Posterior cingulate gyrus (tissue), 11 donors: ENCODE data around the gene KCNG2.
"Not testable (repeated sequence)": the region's sequence is repeated elsewhere in the genome, so short reads cannot be mapped to it uniquely, and the experiment has no call there.

Experiments
- DNase-seq, 10 donors: peaks; one replicate each; pipeline versions ENCODE4 v3.0.0 to v3.0.0-alpha.2; 2020 to 2021; ENCODE audit warnings: mixed read lengths in 3 of 10
- intact Hi-C: fragments of 100-400 bp; cut with DNase I; formaldehyde crosslinking; loops from one replicate; pipeline ENCODE4 v1.15.1; 2023

KCNG2 gene

GRCh38 chr18:79877163-79878091 lies 79.7 kb downstream of the KCNG2 start:
- intact Hi-C loops, result no loop called here
- peak in 3 of 10 donors; percentile 79 to 87 (median 84) for DNase-seq

- intact Hi-C loops, result not testable (repeated sequence)
- DNase-seq, result peak in 2 of 10 donors; percentile 25 to 30
These were observed 80.5 kb downstream of the KCNG2 start for GRCh38 chr18:79878246-79878645.

GRCh38 chr18:79878741-79879378 lies 81.1 kb downstream of the KCNG2 start:
- intact Hi-C loops, result no loop called here
- peak in 3 of 10 donors; percentile 5 to 61 (median 41) for DNase-seq

DNA sequence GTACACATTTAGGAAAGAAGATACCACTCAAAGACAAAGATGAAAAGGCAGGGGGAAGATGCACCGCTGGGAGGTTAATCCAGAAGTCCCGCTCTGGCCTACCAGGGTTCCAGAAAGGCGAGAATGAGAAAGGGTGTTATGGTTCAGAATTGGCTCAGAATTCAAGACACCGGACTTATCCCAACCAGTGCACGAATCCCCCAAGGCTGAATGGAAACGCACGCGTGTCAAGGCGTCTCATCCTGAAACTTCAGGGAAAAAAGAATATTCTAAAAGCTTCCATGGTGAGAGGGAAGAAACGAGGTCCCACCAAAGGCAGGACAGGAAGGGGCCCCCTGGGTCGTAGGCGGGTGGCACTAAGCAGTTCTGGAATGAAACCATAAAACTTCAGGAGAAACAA lies 81.8 kb downstream of the KCNG2 start:
- peak in 1 of 10 donors; percentile 20 for DNase-seq
- intact Hi-C loops, result no loop called here

DNA sequence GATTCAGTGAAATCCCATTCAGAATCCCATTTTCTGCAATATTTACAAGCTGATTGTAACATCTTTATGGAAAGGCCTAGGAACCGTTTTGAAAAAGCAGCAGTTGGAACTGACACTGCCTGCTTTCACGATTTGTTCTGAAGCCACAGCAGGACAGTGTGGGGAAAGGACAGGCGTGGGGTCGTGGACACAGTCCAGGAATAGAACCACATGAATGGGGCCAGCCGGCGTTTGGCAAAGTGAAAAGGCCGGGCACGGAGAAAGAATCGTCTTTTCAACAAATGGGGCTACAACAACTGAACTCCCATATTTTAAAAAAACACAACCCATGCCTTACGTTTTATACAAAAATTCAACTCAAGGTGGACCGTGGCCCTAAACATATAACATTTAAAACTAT lies 84.0 kb downstream of the KCNG2 start:
- intact Hi-C loops, result no loop called here
- peak in 4 of 10 donors; percentile 47 to 84 (median 79) for DNase-seq

DNA sequence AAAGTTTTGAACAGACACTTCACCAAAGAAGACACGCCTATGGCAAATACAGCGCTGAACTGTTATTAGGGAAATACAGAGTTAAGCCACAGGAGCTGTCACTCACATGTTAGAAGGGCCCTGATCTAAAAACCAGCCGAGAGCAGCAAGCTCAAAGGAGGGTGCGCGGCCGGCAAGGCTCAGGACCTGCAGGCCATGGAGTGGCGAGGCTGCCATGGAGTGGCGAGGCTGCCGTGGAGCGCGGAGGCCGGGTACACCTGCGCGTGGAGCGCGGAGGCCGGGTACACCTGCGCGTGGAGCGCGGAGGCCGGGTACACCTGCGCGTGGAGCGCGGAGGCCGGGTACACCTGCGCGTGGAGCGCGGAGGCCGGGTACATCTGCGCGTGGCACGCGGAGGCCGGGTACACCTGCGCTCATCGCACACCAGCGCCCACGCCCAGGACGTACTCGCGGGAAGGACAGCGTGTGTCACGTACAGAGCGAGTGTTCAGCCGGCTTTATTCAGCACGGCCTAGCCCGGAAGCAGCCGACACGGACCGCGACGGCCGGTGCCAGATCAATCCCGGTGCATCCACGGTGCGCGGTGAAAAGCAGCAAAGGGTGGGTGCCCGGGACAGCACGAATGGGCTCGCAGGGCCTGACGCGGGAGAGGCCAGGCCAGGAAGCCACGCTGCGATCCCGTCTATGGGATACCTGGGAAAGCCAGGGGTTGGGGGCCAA lies 84.9 kb downstream of the KCNG2 start:
- intact Hi-C loops, result no loop called here
- peak in 2 of 10 donors; percentile 66 to 70 for DNase-seq

GRCh38 chr18:79883461-79884293 lies 85.9 kb downstream of the KCNG2 start:
- DNase-seq, result peak in 3 of 10 donors; percentile 8 to 67 (median 50)
- intact Hi-C loops, result no loop called here

DNA sequence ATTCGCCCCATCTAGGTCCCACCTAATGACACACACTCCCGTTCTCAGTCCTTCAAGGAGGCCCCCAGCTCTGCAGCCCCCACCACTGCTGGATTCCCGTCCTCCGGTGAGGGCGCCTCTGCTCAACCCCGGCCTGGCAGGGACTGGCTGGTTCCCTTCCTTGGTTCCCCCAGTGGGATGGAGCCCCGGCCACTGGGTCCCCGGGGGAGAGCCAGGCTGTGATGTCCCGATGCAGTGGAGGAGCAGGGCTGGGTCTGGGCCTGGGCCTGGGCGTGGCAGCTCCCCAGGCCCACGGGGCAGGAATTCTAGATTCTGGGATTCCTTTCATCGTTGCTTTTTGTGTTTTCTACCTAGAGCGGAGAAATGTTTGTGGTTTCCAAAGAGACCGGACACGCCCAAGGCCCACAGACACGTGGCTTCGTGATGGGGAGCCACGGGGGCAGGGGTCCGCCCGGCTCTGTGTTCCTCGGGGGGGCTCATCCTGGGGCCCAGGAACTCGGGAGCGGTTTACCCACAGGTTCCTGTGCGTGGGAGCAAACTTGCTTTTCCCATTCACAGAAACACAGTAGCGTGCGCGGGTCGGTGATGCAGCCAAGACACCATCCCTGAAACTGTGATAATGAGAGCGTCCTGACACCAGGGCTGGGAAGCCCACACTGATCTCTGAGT lies 86.7 kb downstream of the KCNG2 start:
- peak in 3 of 10 donors; percentile 4 to 71 (median 55) for DNase-seq
- intact Hi-C loops, result no loop called here

- peak in 1 of 10 donors; percentile 29 for DNase-seq
- intact Hi-C loops, result no loop called here
These were observed 87.4 kb downstream of the KCNG2 start for GRCh38 chr18:79884963-79885728.

DNA sequence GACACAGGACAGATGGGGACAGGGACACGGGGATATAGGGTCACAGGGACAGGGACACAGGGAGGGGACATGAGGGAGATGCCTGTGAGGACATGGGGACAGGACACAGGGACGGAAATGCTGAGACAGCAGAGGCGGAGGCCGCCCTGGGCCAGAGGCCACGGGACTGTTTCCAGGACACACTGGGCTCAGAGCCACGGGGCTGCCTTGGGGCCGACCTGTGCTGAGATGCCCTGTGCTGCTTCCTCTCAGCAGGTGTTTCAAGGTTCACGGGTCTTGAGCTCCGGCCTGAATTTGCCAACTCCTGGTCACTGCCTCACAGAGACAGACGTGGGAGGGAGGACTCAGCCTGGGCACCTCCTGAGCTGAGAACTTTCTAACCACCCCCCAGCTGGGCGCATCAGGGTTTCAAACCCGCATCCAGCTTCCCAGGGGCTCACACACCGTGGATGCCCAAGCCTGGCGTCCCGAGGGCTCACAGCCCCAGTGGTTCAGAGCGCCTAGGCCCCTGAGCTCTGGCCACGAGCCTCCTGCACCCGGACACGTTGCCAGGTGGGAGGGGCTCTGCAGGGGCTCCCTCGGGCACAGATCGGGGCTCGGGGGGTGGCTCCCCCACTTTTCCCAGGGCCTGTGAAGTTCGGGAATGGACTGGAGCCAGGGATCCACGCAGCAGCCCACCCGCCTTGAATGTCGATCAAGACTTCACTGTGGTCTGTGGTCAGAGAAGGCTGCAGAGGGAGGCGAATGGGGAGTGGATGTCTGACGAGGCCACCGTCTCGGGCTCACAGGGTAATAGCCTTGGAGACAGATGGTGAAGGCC lies 89.7 kb downstream of the KCNG2 start:
- peak in 3 of 10 donors; percentile 7 to 77 (median 51) for DNase-seq
- intact Hi-C loops, result loop anchor here (2.0 kb wide), 1 partner anchor 73 kb away; no protein-coding TSS in a partner anchor

DNA sequence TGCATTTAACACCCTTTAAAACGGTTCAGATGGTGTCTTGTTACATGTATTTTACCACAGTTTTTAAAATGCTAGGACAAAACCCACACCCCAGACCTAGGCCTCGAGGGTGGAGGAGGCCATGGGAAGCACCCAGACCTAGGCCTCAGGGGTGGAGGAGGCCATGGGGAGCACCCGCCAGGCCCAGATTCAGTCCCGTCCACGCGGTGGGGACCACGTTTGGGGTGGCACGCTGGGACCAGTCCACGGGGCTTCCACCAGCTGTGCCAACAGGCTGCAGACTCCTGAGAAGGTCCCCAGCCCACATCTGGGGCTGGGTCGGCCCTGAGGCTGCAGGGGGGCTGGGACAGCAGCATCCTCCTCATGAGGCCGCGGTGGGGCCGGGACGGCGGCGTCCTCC lies 90.3 kb downstream of the KCNG2 start:
- DNase-seq, result peak in 3 of 10 donors; percentile 1 to 62 (median 49)
- intact Hi-C loops, result no loop called here

DNA sequence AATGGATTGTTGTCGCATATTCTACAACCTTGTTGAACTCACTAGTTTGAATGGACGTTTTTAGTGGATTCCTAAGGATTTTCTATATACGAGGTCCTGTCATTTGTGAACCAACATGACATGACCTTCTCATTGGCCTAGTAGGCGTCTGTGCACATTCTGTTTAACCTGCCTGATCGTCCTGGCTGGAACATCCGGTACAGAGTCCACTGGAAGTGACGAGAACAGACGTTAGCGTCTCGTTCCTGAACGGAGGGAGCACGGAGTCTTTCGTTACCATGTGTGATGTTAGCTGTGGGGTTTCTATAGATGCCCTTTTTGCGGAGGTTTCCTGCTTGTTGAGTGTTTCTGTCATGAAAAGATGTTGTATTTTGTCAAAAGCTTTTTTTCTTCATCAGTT lies 91.8 kb downstream of the KCNG2 start:
- intact Hi-C loops, result no loop called here
- peak in 1 of 10 donors; percentile 43 for DNase-seq

- no peak for DNase-seq
- intact Hi-C loops, result no loop called here
These were observed 92.9 kb downstream of the KCNG2 start for GRCh38 chr18:79890674-79891073.

GRCh38 chr18:79896738-79897137 lies 99.0 kb downstream of the KCNG2 start:
- intact Hi-C loops, result no loop called here
- no peak for DNase-seq

GRCh38 chr18:79897940-79898625 lies 100.3 kb downstream of the KCNG2 start:
- DNase-seq, result peak in 1 of 10 donors; percentile 3
- intact Hi-C loops, result no loop called here

DNA sequence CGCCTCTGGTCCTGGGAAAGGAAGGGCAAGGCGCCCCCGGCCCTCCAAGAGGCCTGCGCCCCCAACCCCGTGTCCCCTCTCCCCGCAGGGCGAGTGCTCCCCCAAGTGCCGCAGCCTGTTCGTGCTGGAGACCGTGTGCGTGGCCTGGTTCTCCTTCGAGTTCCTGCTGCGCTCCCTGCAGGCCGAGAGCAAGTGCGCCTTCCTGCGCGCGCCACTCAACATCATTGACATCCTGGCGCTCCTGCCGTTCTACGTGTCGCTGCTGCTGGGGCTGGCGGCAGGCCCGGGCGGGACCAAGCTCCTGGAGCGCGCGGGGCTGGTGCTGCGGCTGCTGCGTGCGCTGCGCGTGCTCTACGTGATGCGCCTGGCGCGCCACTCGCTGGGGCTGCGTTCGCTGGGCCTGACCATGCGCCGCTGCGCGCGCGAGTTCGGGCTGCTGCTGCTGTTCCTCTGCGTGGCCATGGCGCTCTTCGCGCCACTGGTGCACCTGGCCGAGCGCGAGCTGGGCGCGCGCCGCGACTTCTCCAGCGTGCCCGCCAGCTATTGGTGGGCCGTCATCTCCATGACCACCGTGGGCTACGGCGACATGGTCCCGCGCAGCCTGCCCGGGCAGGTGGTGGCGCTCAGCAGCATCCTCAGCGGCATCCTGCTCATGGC lies 101.3 kb downstream of the KCNG2 start:
- intact Hi-C loops, result no loop called here
- peak in 4 of 10 donors; percentile 3 to 78 (median 34) for DNase-seq
